Effector memory CD8-positive, alpha-beta T cell (primary cell): ENCODE results near the gene DOHH.

ENCODE experiments used
- ATAC-seq: fragments of 150-1000 bp; cut with Tn5 transposase; replicated peaks from 2 replicates; pipeline ENCODE4 v1.10.0; 2021; ENCODE audit warnings: mild to moderate bottlenecking, moderate library complexity
- DNase-seq, 3 experiments: peaks; one replicate each; pipeline ENCODE4 v3.0.0; 2021
- H3K27ac Mint-ChIP-seq, 2 donors: one replicate each; pipeline ENCODE4 v1.8.0; 2022; ENCODE audit warnings: mild to moderate bottlenecking in 2 of 2, mixed read lengths in 2 of 2, moderate library complexity in 2 of 2
- H3K27me3 Mint-ChIP-seq, 2 donors: one replicate each; pipeline ENCODE4 v1.8.0; 2022; ENCODE audit warnings: mixed read lengths in 2 of 2
- H3K36me3 Mint-ChIP-seq: one replicate; pipeline ENCODE4 v1.8.0; 2022; ENCODE audit warnings: mild to moderate bottlenecking, moderate library complexity, mixed read lengths; ENCODE audit not compliant: insufficient read depth
- H3K4me1 Mint-ChIP-seq, 2 donors: one replicate each; pipeline ENCODE4 v1.8.0; 2022; ENCODE audit warnings: low read depth in 2 of 2, mixed read lengths in 2 of 2
- H3K4me3 Mint-ChIP-seq, 2 donors: one replicate each; pipeline ENCODE4 v1.8.0; 2022; ENCODE audit warnings: mild to moderate bottlenecking in 2 of 2, mixed read lengths in 2 of 2, moderate library complexity in 2 of 2
- H3K9me3 Mint-ChIP-seq, 2 donors: one replicate each; pipeline ENCODE4 v1.8.0; 2022; ENCODE audit warnings: mixed read lengths in 2 of 2

DOHH gene

GRCh38 chr19:3496392-3497273 lies 3.8 kb downstream of the DOHH start:
- peaks cover 45% of the 10 kb centered on the region for H3K36me3 Mint-ChIP-seq

GRCh38 chr19:3494559-3494958 lies 5.9 kb downstream of the DOHH start:
- H3K4me3 Mint-ChIP-seq, result no peak overlapping the region
- peaks cover 33% of the 10 kb centered on the region for H3K36me3 Mint-ChIP-seq
- no peaks in the 10 kb centered on the region for H3K9me3 Mint-ChIP-seq
- no peak for DNase-seq
- H3K27me3 Mint-ChIP-seq, result no peaks in the 10 kb centered on the region
- no peak for ATAC-seq
- H3K27ac Mint-ChIP-seq, result no peak overlapping the region
- peaks cover 6 to 8% of the 10 kb centered on the region in 2 donors for H3K4me1 Mint-ChIP-seq

More at GRCh38 chr19:3496392-3497273, 3.8 kb downstream of the DOHH start:
- no peaks in the 10 kb centered on the region for H3K27me3 Mint-ChIP-seq
- ATAC-seq (no peak), DNase-seq (no peak)
- H3K4me3 Mint-ChIP-seq, result no peak overlapping the region
- H3K4me1 Mint-ChIP-seq, result peaks cover 15 to 19% of the 10 kb centered on the region in 2 donors
- H3K27ac Mint-ChIP-seq, result peak overlapping the region in 1 of 2 donors; percentile 61
- H3K9me3 Mint-ChIP-seq, result no peaks in the 10 kb centered on the region

- no peak overlapping the region for H3K4me3 Mint-ChIP-seq
- no peak for DNase-seq
- no peak for ATAC-seq
- peaks cover 2 to 6% of the 10 kb centered on the region in 2 donors for H3K4me1 Mint-ChIP-seq
- H3K27me3 Mint-ChIP-seq, result no peaks in the 10 kb centered on the region
- no peak overlapping the region for H3K27ac Mint-ChIP-seq
- H3K9me3 Mint-ChIP-seq, result no peaks in the 10 kb centered on the region
- H3K36me3 Mint-ChIP-seq, result peaks cover 29% of the 10 kb centered on the region
Measured at GRCh38 chr19:3494051-3494450, 6.4 kb downstream of the DOHH start.

- H3K27ac Mint-ChIP-seq, result peak overlapping the region in 1 of 2 donors; percentile 65
- peaks cover 27% of the 10 kb centered on the region for H3K36me3 Mint-ChIP-seq
Measured at GRCh38 chr19:3493651-3494050, 6.8 kb downstream of the DOHH start.

GRCh38 chr19:3492919-3493318 lies 7.6 kb downstream of the DOHH start:
- Mint-ChIP-seq H3K36me3 (peaks cover 25% of the 10 kb centered on the region), H3K4me3 (no peak overlapping the region), H3K9me3 (no peaks in the 10 kb centered on the region)

More at GRCh38 chr19:3493651-3494050, 6.8 kb downstream of the DOHH start:
- Mint-ChIP-seq H3K4me3 (peak overlapping the region in 1 of 2 donors; percentile 22), H3K4me1 (peaks cover 0 to 5% of the 10 kb centered on the region in 2 donors), H3K9me3 (no peaks in the 10 kb centered on the region), H3K27me3 (no peaks in the 10 kb centered on the region)
- DNase-seq (no peak), ATAC-seq (no peak)

GRCh38 chr19:3492131-3492839 lies 8.2 kb downstream of the DOHH start:
- ATAC-seq (no peak), DNase-seq (no peak)
- H3K4me1 Mint-ChIP-seq, result peaks cover 0 to 3% of the 10 kb centered on the region in 2 donors
- no peak overlapping the region for H3K4me3 Mint-ChIP-seq
- no peaks in the 10 kb centered on the region for H3K9me3 Mint-ChIP-seq
- H3K27ac Mint-ChIP-seq, result peak overlapping the region in 1 of 2 donors; percentile 72
- no peaks in the 10 kb centered on the region for H3K27me3 Mint-ChIP-seq
- H3K36me3 Mint-ChIP-seq, result peaks cover 24% of the 10 kb centered on the region

More at GRCh38 chr19:3492919-3493318, 7.6 kb downstream of the DOHH start:
- Mint-ChIP-seq H3K27me3 (no peaks in the 10 kb centered on the region), H3K4me1 (peaks cover 0 to 4% of the 10 kb centered on the region in 2 donors), H3K27ac (peak overlapping the region; percentile 65 to 72)
- DNase-seq, result no peak
- ATAC-seq, result no peak

GRCh38 chr19:3491396-3492119 lies 8.9 kb downstream of the DOHH start:
- Mint-ChIP-seq H3K4me1 (no peaks in the 10 kb centered on the region), H3K4me3 (no peak overlapping the region), H3K27ac (no peak overlapping the region), H3K36me3 (peaks cover 24% of the 10 kb centered on the region), H3K9me3 (no peaks in the 10 kb centered on the region), H3K27me3 (no peaks in the 10 kb centered on the region)
- no peak for DNase-seq
- no peak for ATAC-seq

GRCh38 chr19:3483226-3483628 lies 17.2 kb downstream of the DOHH start, which contains the start of gene SMIM44:
Gene SMIM44 (minus strand): TSS chr19:3483441. CDS start chr19:3483403, 38 bp downstream.
- H3K4me3 Mint-ChIP-seq, result no peak within 1 kb of the TSS
- no peaks in the 10 kb centered on the region for H3K27me3 Mint-ChIP-seq
- ATAC-seq (no peak), DNase-seq (no peak)
- H3K4me1 Mint-ChIP-seq, result peaks cover 9 to 13% of the 10 kb centered on the region in 2 donors
- H3K36me3 Mint-ChIP-seq, result peaks cover 12% of the 10 kb centered on the region
- H3K27ac Mint-ChIP-seq, result no peak within 1 kb of the TSS
- no peaks in the 10 kb centered on the region for H3K9me3 Mint-ChIP-seq

GRCh38 chr19:3482507-3483225 lies 17.8 kb downstream of the DOHH start:
- Mint-ChIP-seq H3K36me3 (peaks cover 12% of the 10 kb centered on the region), H3K4me1 (peaks cover 13 to 17% of the 10 kb centered on the region in 2 donors), H3K4me3 (no peak overlapping the region), H3K27ac (no peak overlapping the region), H3K9me3 (no peaks in the 10 kb centered on the region), H3K27me3 (no peaks in the 10 kb centered on the region)
- no peak for ATAC-seq
- no peak for DNase-seq

- Mint-ChIP-seq H3K27me3 (no peaks in the 10 kb centered on the region), H3K9me3 (no peaks in the 10 kb centered on the region), H3K4me3 (no peak overlapping the region), H3K36me3 (peaks cover 12% of the 10 kb centered on the region), H3K4me1 (peaks cover 13 to 17% of the 10 kb centered on the region in 2 donors), H3K27ac (no peak overlapping the region)
- DNase-seq (no peak), ATAC-seq (no peak)
Measured at GRCh38 chr19:3481241-3482090, 19.0 kb downstream of the DOHH start.

- no peaks in the 10 kb centered on the region for H3K27me3 Mint-ChIP-seq
- peaks cover 12% of the 10 kb centered on the region for H3K36me3 Mint-ChIP-seq
- H3K9me3 Mint-ChIP-seq, result no peaks in the 10 kb centered on the region
- DNase-seq, result no peak
- ATAC-seq, result no peak
- peak within 1 kb of the TSS; percentile 68 to 78 for H3K4me3 Mint-ChIP-seq
- H3K4me1 Mint-ChIP-seq, result peaks cover 13 to 17% of the 10 kb centered on the region in 2 donors
- peak within 1 kb of the TSS in 1 of 2 donors; percentile 71 for H3K27ac Mint-ChIP-seq
Measured at GRCh38 chr19:3480383-3481091, 19.9 kb downstream of the DOHH start, which contains the start of gene SMIM24. Gene SMIM24 (minus strand): TSS chr19:3480525. CDS start chr19:3480463, 62 bp downstream.
